Uterus (tissue), 2 donors: ENCODE measurements around the gene CD68.

Experiments used
- POLR2A ChIP-seq, 2 donors: fragments of 450-650 bp; IDR thresholded peaks; one replicate each; pipeline ENCODE4 v1.6.1; 2016; ENCODE audit warnings: antibody characterized with exemption in 2 of 2, mild to moderate bottlenecking in 1 of 2, moderate library complexity in 1 of 2
- TF ChIP-seq, protein P1 (sequence below), 4 experiments: fragments of 200-600 bp in 2 of 4; fragments of 450-650 bp in 2 of 4; sonication (generic) in 2 of 4; IDR thresholded peaks; one replicate each; pipeline ENCODE4 v1.5.1; 2016 to 2019; ENCODE audit warnings: antibody characterized with exemption in 4 of 4, mild to moderate bottlenecking in 2 of 4, moderate library complexity in 1 of 4

DNA sequence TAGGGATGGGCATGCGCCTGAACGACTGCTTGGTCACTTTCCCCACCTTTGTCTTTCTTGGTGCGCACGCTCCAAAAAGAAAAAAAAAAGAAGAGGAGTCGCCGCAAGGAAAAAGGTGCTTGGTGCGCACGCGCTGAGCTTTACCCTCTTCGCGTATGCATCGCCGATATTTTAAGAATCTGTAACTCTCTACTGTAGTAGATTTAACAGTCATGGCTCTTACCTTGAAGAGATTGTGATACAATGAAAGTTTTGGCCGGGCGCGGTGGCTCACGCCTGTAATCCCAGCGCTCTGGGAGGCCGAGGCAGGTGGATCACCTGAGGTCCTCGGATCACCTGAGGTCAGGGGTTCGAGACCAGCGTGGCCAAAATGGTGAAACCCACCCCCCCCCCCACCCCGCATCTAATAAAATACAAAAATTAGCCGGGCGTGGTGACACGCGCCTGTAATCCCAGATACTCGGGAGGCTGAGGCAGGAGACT, 35.9 kb downstream of the CD68 start:
- TF ChIP-seq, protein P1, sequence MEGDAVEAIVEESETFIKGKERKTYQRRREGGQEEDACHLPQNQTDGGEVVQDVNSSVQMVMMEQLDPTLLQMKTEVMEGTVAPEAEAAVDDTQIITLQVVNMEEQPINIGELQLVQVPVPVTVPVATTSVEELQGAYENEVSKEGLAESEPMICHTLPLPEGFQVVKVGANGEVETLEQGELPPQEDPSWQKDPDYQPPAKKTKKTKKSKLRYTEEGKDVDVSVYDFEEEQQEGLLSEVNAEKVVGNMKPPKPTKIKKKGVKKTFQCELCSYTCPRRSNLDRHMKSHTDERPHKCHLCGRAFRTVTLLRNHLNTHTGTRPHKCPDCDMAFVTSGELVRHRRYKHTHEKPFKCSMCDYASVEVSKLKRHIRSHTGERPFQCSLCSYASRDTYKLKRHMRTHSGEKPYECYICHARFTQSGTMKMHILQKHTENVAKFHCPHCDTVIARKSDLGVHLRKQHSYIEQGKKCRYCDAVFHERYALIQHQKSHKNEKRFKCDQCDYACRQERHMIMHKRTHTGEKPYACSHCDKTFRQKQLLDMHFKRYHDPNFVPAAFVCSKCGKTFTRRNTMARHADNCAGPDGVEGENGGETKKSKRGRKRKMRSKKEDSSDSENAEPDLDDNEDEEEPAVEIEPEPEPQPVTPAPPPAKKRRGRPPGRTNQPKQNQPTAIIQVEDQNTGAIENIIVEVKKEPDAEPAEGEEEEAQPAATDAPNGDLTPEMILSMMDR (IDR thresholded peaks at IDR 0.05) = no peak
- no peak for TF ChIP-seq POLR2A (IDR thresholded peaks at IDR 0.05)
